HepG2 (cell line): Measurements from ENCODE around the gene RNF40. TPM values are rescaled to one million over a fixed set of nuclear protein-coding genes. Genes with fewer than 3 reads are reported as not detected.

Experiments used
- ATAC-seq: fragments of 200-7000 bp; cut with Tn5 transposase; 3 replicates; pipeline ENCODE4 v1.9.1; 2020; ENCODE audit warnings: mild to moderate bottlenecking, moderate library complexity
- BruUV-seq: library from RNA; stranded (reverse); fragments of 400-500 nt; replicated peaks from 2 replicates; lab custom pipeline; 2021; lab: Mats Ljungman, UMichigan
- CTCF ChIA-PET: fragments of 300-600 bp; formaldehyde crosslinking; extraction: SDS; loops from one replicate; lab custom pipeline; 2021; ENCODE audit warnings: low total read pairs, inconsistent platforms, low intra/inter-chr PET ratio; lab: Yijun Ruan, JAX
- POLR2A ChIA-PET: fragments of 350-600 bp; sonication (Branson Sonifier 250); formaldehyde crosslinking; loops from one replicate; lab custom pipeline; 2020; ENCODE audit warnings: antibody characterized with exemption, inconsistent platforms; lab: Yijun Ruan, JAX
- DNase-seq: peaks from one replicate; pipeline ENCODE4 v3.0.0-alpha.2; 2015; ENCODE audit warnings: low spot score
- FAIRE-seq: peaks from 3 replicates; lab custom pipeline; 2011; peaks lifted over from hg19 to GRCh38; lab: Jason Lieb, UNC
- H2AFZ ChIP-seq: one replicate; pipeline ENCODE4 v1.6.1; 2011; ENCODE audit warnings: low read length, inconsistent platforms
- H3K27ac ChIP-seq: fragments of 300-600 bp; 3 replicates; pipeline ENCODE4 v1.8.0; 2011; ENCODE audit warnings: mixed run types, mild to moderate bottlenecking, mixed read lengths, low read length, inconsistent platforms; ENCODE audit not compliant: insufficient read depth; ENCODE audit errors: extremely low read length
- H3K27me3 ChIP-seq, 2 experiments: fragments of 200-600 bp in 1 of 2; 2 replicates in 1 of 2; 3 replicates in 1 of 2; pipeline versions ENCODE4 v1.6.0 to v1.8.0; 2011; ENCODE audit warnings: low read length in 2 of 2, mild to moderate bottlenecking in 2 of 2, moderate library complexity in 2 of 2, inconsistent platforms in 1 of 2; ENCODE audit not compliant: insufficient read depth in 2 of 2, control insufficient read depth in 1 of 2
- H3K36me3 ChIP-seq, 2 experiments: fragments of 200-600 bp in 1 of 2; replicated peaks in 1 of 2; 2 replicates in 1 of 2; 3 replicates in 1 of 2; pipeline versions ENCODE4 v1.5.1 to v1.8.0; 2011; ENCODE audit warnings: low read length in 2 of 2, inconsistent platforms in 1 of 2; ENCODE audit not compliant: insufficient read depth in 2 of 2, control insufficient read depth in 1 of 2
- H3K4me1 ChIP-seq: 2 replicates; pipeline ENCODE4 v1.5.1; 2012; ENCODE audit warnings: low read length, inconsistent platforms; ENCODE audit not compliant: insufficient read depth
- H3K4me2 ChIP-seq: 2 replicates; pipeline ENCODE4 v1.6.0; 2011; ENCODE audit warnings: low read depth, low read length, inconsistent platforms
- H3K4me3 ChIP-seq, 3 experiments: fragments of 200-600 bp in 1 of 3; sonication (generic), shearing (Covaris generic) in 1 of 3; replicated peaks in 1 of 3; 2 replicates each; pipeline ENCODE4 v1.5.1; 2011 to 2016; ENCODE audit warnings: low read length in 3 of 3, inconsistent platforms in 2 of 3, low read depth in 2 of 3, mild to moderate bottlenecking in 2 of 3, control low read depth in 1 of 3, mixed read lengths in 1 of 3; ENCODE audit not compliant: insufficient read depth in 1 of 3
- H3K79me2 ChIP-seq: one replicate; pipeline ENCODE4 v1.6.1; 2011; ENCODE audit warnings: low read length, inconsistent platforms; ENCODE audit not compliant: insufficient read depth
- H3K9ac ChIP-seq: 2 replicates; pipeline ENCODE4 v1.6.0; 2011; ENCODE audit warnings: mild to moderate bottlenecking, low read depth, low read length, inconsistent platforms; ENCODE audit not compliant: insufficient read depth
- H3K9me3 ChIP-seq: 2 replicates; pipeline ENCODE4 v1.5.1; 2012; ENCODE audit warnings: mild to moderate bottlenecking, low read length
- H4K20me1 ChIP-seq: 2 replicates; pipeline ENCODE4 v1.6.0; 2011; ENCODE audit warnings: inconsistent platforms, mild to moderate bottlenecking, low read length, moderate library complexity; ENCODE audit not compliant: insufficient read depth
- AGO2 ChIP-seq: fragments of 200-400 bp; formaldehyde crosslinking; optimal IDR thresholded peaks from 2 replicates; pipeline ENCODE3; 2017; ENCODE audit warnings: mild to moderate bottlenecking, low read depth, low read length, moderate library complexity
- KDM6A ChIP-seq: IDR thresholded peaks from 2 replicates; pipeline ENCODE4 v1.6.1; 2016; ENCODE audit warnings: low read depth
- RBFOX2 ChIP-seq: fragments of 200-400 bp; formaldehyde crosslinking; IDR thresholded peaks from 2 replicates; pipeline ENCODE4 v1.6.1; 2017; ENCODE audit warnings: low read depth, mild to moderate bottlenecking, low read length
- SATB2 ChIP-seq: sonication (generic); formaldehyde crosslinking; IDR thresholded peaks from 2 replicates; pipeline ENCODE4 v1.5.0; 2020; ENCODE audit warnings: missing genetic modification reagents
- ZNF121 ChIP-seq: sonication (generic); formaldehyde crosslinking; IDR thresholded peaks from 2 replicates; pipeline ENCODE4 v1.5.0; 2020; ENCODE audit warnings: mild to moderate bottlenecking, missing genetic modification reagents
- ZNF225 ChIP-seq: sonication (generic); formaldehyde crosslinking; IDR thresholded peaks from 2 replicates; pipeline ENCODE4 v1.4.0; 2020; ENCODE audit warnings: mild to moderate bottlenecking, missing genetic modification reagents
- ZNF572 ChIP-seq: sonication (generic); formaldehyde crosslinking; IDR thresholded peaks from 2 replicates; pipeline ENCODE4 v1.5.1; 2020; ENCODE audit warnings: mild to moderate bottlenecking, missing genetic modification reagents
- WGBS: methylation state at CpG from one replicate; pipeline ENCODE4 v1.1.6; 2017; ENCODE audit warnings: low lambda C conversion rate; 5-methylcytosine and 5-hydroxymethylcytosine counted together
- in situ Hi-C: cut with HindIII; loops from 2 replicates; pipeline ENCODE4 v1.10.0; 2017; ENCODE audit warnings: low pct_unique_long_range_greater_than_20kb; ENCODE audit not compliant: extremely low pct_ligation_motif_present
- intact Hi-C: fragments of 100-400 bp; cut with micrococcal nuclease; formaldehyde crosslinking; loops from one replicate; pipeline ENCODE4 v1.10.0; 2022; ENCODE audit not compliant: unreplicated experiment
- polyA plus RNA-seq, 8 experiments: library from polyadenylated mRNA; depleted of rRNA in 3 of 8; stranded (reverse) in 7 of 8; unstranded in 1 of 8; fragments of >200 nt; fragmentation: Illumina TruSeq in 4 of 8; extraction: Trizol in 4 of 8; gene quantifications; 2 replicates each; pipeline versions ENCODE4 v1.2.1 to v1.2.3, GENCODE V29; 2011 to 2016; ENCODE audit warnings: low read depth in 4 of 8, missing spikeins in 1 of 8, mixed read lengths in 1 of 8; ENCODE audit not compliant: insufficient read depth in 1 of 8
- total RNA-seq, 5 experiments: library from RNA; depleted of rRNA; stranded (reverse); fragments of >200 nt; fragmentation: Illumina TruSeq; extraction: Trizol; gene quantifications; 2 replicates each; pipeline ENCODE4 v1.2.3, GENCODE V29; 2016; ENCODE audit warnings: low read depth in 1 of 5

Gene RNF40
- total and polyA plus RNA-seq, 2 of the 13 experiments (the other 11 are each of a cell fraction or from before 2014, with no cell fraction given): 84.0 to 85.6 TPM

GRCh38 chr16:30769379-30770089 is 7.4 kb downstream of the RNF40 start:
- no peak for FAIRE-seq
- in situ Hi-C loops (no loop called here), intact Hi-C loops (no loop called here)
- H4K20me1 ChIP-seq: no peaks in the 10 kb centered on the region
- H3K4me3 ChIP-seq: no peak overlapping the region
- no peak overlapping the region for H2AFZ ChIP-seq
- ChIA-PET POLR2A (interaction anchor here (0.6 to 4.3 kb wide), 4 partner anchors 22 to 111 kb away, joined by 3 to 18 read pairs (median 3); partner anchors contain the start of gene PHKG2), CTCF (no interaction called here)
- H3K4me2 ChIP-seq: no peak overlapping the region
- DNase-seq: no peak
- peaks cover 2% of the 10 kb centered on the region for H3K4me1 ChIP-seq
- WGBS: over 99% methylated on average over 17 of the region's 17 CpGs
- ATAC-seq: no peak
- BruUV-seq: no TSS peak
- H3K79me2 ChIP-seq: no peaks in the 10 kb centered on the region
- peaks cover 68 to 96% of the 10 kb centered on the region in 2 experiments for H3K36me3 ChIP-seq
- TF ChIP-seq ZNF225 (no peak), ZNF572 (CRISPR knock-in tag) (0 out of 2 replicates have a peak, but pooled peaks have one; percentile 29), ZNF121 (CRISPR knock-in tag) (peak; percentile 63; the same call in 1 of the 2 replicates), SATB2 (CRISPR knock-in tag) (no peak)
- no peaks in the 10 kb centered on the region for H3K9me3 ChIP-seq
- no peak overlapping the region for H3K27ac ChIP-seq
- H3K9ac ChIP-seq: no peak overlapping the region
- no peaks in the 10 kb centered on the region for H3K27me3 ChIP-seq

- no peak overlapping the region for H3K4me2 ChIP-seq
Observed at GRCh38 chr16:30771726-30772125, 9.6 kb downstream of the RNF40 start.

More at GRCh38 chr16:30771726-30772125, 9.6 kb downstream of the RNF40 start:
- no peak overlapping the region for H3K27ac ChIP-seq
- CTCF ChIA-PET: no interaction called here
- no peak overlapping the region for H3K4me3 ChIP-seq
- POLR2A ChIA-PET: interaction anchor here (4.3 kb wide), 1 partner anchor 24 kb away, joined by 18 read pairs; the partner anchor contains the start of gene PHKG2
- peaks cover 47 to 77% of the 10 kb centered on the region in 2 experiments for H3K36me3 ChIP-seq
- WGBS: 98% methylated on average over 12 of the region's 14 CpGs
- no peak for FAIRE-seq
- no peaks in the 10 kb centered on the region for H3K9me3 ChIP-seq
- in situ Hi-C loops (no loop called here), intact Hi-C loops (no loop called here)
- BruUV-seq: no TSS peak
- no peak for ATAC-seq
- H3K9ac ChIP-seq: no peak overlapping the region
- H4K20me1 ChIP-seq: no peaks in the 10 kb centered on the region
- TF ChIP-seq KDM6A (CRISPR knock-in tag) (no peak), AGO2 (peak; percentile 81), RBFOX2 (peak; percentile 38; the same call in 1 of the 2 replicates)
- peaks cover 16% of the 10 kb centered on the region for H3K4me1 ChIP-seq
- H2AFZ ChIP-seq: no peak overlapping the region
- H3K79me2 ChIP-seq: peaks cover 6% of the 10 kb centered on the region
- H3K27me3 ChIP-seq: no peaks in the 10 kb centered on the region; a peak in 1 of 5 replicates
- no peak for DNase-seq
